Measurements from ENCODE around the gene RBBP8NL. TPM values are rescaled to one million over a fixed set of nuclear protein-coding genes. Genes with fewer than 3 reads are reported as not detected.

RBBP8NL gene
- total and polyA plus RNA-seq, 4 donors: under 0.01 to 0.14 TPM; not detected in 2

DNA sequence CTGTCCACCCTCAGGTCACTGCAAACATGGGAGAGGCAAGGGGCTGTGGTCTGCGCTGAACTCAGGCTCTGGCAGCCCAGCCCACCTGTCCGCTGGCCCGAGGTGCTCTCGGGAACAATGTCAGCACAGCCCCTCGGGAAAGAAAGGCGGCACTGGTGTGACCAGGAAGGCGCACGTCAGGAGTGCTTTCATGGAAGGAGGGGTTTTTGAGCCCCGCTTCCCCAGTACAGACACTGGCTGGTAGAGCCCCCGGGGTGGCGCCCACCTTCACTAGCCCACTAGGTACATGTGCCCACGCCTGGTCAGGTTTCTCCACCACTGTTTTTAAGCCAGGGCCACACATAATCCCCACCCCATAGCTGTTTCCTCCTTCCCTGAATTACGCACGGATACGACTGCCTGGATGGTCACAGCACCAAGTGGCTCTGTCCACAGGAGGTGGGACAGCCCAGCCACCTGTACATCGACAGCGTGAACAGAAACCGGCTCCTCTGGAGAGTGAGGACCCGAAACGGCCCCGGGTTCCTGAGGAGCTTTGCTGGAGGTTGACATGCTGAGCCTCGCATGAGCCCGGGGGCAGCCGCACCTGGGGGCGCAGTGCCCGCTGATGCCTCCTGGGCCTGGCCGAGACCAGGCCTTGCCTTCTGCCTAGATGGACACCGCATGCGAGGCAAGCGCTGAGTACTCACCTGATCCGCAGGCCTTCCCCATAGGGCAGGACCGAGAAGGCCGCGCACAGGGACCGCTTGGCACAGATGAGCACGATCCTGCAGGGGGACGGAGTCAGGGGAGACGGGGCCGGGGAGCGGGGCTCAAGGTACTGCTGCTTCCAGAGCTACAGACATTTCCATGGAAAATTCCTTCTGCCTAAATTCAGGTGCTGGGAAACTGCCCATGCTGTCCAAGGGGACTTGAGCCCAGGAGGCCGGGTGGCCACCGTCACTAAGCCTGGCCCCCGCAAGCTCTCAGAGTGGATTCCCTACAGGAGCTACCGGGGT is 32.8 kb downstream of the RBBP8NL start:
- Histone ChIP-seq H3K27ac (ENCODE audit: low read depth in 1 of 2, low read length in 2 of 2) (no peak overlapping the region), H3K36me3 (ENCODE audit: control insufficient read depth in 4 of 4, insufficient read depth in 3 of 4, low read depth in 1 of 4, low read length in 3 of 4) (peaks cover 0 to 5% (median 0%) of the 10 kb centered on the region in 4 donors), H3K9ac (ENCODE audit: low read depth in 1 of 2, low read length in 2 of 2) (no peak overlapping the region), H3K4me1 (ENCODE audit: control insufficient read depth in 4 of 4, insufficient read depth in 4 of 4, low read length in 3 of 4) (peaks cover 3 to 22% (median 17%) of the 10 kb centered on the region in 4 donors), H3K27me3 (ENCODE audit: control insufficient read depth in 4 of 4, insufficient read depth in 4 of 4, low read length in 3 of 4) (no peaks in the 10 kb centered on the region), H3K9me3 (ENCODE audit: control insufficient read depth in 4 of 4, low read length in 3 of 4) (no peaks in the 10 kb centered on the region), H3K4me3 (ENCODE audit: low read depth in 1 of 3, low read length in 3 of 3) (no peak overlapping the region)
- TF ChIP-seq RXRA (IDR thresholded peaks at IDR 0.05) (no peak), GABPA (IDR thresholded peaks at IDR 0.05 in 1 of 2, conservative IDR thresholded peaks at IDR 0.05 in 1 of 2) (no peak), JUND (IDR thresholded peaks at IDR 0.05) (no peak), FOXA2 (IDR thresholded peaks at IDR 0.05) (no peak), SP1 (IDR thresholded peaks at IDR 0.05) (no peak), HNF4A (conservative IDR thresholded peaks at IDR 0.05) (no peak), YY1 (IDR thresholded peaks at IDR 0.05) (no peak)
- TF ChIP-seq, protein P1, sequence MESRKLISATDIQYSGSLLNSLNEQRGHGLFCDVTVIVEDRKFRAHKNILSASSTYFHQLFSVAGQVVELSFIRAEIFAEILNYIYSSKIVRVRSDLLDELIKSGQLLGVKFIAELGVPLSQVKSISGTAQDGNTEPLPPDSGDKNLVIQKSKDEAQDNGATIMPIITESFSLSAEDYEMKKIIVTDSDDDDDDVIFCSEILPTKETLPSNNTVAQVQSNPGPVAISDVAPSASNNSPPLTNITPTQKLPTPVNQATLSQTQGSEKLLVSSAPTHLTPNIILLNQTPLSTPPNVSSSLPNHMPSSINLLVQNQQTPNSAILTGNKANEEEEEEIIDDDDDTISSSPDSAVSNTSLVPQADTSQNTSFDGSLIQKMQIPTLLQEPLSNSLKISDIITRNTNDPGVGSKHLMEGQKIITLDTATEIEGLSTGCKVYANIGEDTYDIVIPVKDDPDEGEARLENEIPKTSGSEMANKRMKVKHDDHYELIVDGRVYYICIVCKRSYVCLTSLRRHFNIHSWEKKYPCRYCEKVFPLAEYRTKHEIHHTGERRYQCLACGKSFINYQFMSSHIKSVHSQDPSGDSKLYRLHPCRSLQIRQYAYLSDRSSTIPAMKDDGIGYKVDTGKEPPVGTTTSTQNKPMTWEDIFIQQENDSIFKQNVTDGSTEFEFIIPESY (IDR thresholded peaks at IDR 0.05): no peak
- TF ChIP-seq, protein P2, sequence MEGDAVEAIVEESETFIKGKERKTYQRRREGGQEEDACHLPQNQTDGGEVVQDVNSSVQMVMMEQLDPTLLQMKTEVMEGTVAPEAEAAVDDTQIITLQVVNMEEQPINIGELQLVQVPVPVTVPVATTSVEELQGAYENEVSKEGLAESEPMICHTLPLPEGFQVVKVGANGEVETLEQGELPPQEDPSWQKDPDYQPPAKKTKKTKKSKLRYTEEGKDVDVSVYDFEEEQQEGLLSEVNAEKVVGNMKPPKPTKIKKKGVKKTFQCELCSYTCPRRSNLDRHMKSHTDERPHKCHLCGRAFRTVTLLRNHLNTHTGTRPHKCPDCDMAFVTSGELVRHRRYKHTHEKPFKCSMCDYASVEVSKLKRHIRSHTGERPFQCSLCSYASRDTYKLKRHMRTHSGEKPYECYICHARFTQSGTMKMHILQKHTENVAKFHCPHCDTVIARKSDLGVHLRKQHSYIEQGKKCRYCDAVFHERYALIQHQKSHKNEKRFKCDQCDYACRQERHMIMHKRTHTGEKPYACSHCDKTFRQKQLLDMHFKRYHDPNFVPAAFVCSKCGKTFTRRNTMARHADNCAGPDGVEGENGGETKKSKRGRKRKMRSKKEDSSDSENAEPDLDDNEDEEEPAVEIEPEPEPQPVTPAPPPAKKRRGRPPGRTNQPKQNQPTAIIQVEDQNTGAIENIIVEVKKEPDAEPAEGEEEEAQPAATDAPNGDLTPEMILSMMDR (IDR thresholded peaks at IDR 0.05; ENCODE audit: low read depth, low read length, missing input control): no peak
- 96% methylated on average over 44 of the region's 44 CpGs for WGBS
- DNase-seq (ENCODE audit: low spot score): no peak

GRCh38 chr20:62393830-62394229 is 33.5 kb downstream of the RBBP8NL start:
- peaks cover 3 to 22% (median 17%) of the 10 kb centered on the region in 4 donors for H3K4me1 ChIP-seq (ENCODE audit: control insufficient read depth in 4 of 4, insufficient read depth in 4 of 4, low read length in 3 of 4)
- no peak overlapping the region for H3K4me3 ChIP-seq (ENCODE audit: low read depth in 1 of 3, low read length in 3 of 3)
- no peak overlapping the region for H3K27ac ChIP-seq (ENCODE audit: low read depth in 1 of 2, low read length in 2 of 2)
- H3K9ac ChIP-seq (ENCODE audit: low read depth in 1 of 2, low read length in 2 of 2): no peak overlapping the region
- no peak for DNase-seq (ENCODE audit: low spot score)
- no peak for TF ChIP-seq RAD21 (IDR thresholded peaks at IDR 0.05)
- TF ChIP-seq GABPA (IDR thresholded peaks at IDR 0.05 in 1 of 2, conservative IDR thresholded peaks at IDR 0.05 in 1 of 2): no peak
- no peak for TF ChIP-seq YY1 (IDR thresholded peaks at IDR 0.05)
- TF ChIP-seq FOXA1 (IDR thresholded peaks at IDR 0.05): no peak
- no peak for TF ChIP-seq HNF4G (IDR thresholded peaks at IDR 0.05)
- WGBS: 96% methylated on average over 24 of the region's 24 CpGs
- peaks cover 0 to 10% (median 2%) of the 10 kb centered on the region in 4 donors for H3K36me3 ChIP-seq (ENCODE audit: control insufficient read depth in 4 of 4, insufficient read depth in 3 of 4, low read depth in 1 of 4, low read length in 3 of 4)
- no peaks in the 10 kb centered on the region for H3K9me3 ChIP-seq (ENCODE audit: control insufficient read depth in 4 of 4, low read length in 3 of 4)
- no peaks in the 10 kb centered on the region for H3K27me3 ChIP-seq (ENCODE audit: control insufficient read depth in 4 of 4, insufficient read depth in 4 of 4, low read length in 3 of 4)

DNA sequence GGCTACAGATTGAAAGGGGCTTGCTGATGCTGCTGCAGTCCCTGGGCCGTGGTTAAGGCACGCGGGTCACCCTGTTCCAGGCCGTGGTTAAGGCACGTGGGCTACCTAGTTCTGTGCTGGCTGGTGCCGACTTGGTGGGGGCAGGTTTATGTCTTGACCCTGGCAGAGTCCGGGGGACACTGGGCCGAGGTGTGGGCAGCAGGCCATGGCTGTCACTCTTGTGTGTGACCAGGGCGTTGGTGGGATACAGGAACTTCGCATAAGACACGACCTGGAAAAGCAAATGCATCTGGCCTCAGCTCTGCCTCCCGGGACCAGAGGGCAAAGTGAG is 34.0 kb downstream of the RBBP8NL start:
- Histone ChIP-seq H3K36me3 (ENCODE audit: control insufficient read depth in 4 of 4, insufficient read depth in 3 of 4, low read depth in 1 of 4, low read length in 3 of 4) (peaks cover 0 to 15% (median 4%) of the 10 kb centered on the region in 4 donors), H3K4me1 (ENCODE audit: control insufficient read depth in 4 of 4, insufficient read depth in 4 of 4, low read length in 3 of 4) (peaks cover 3 to 25% (median 19%) of the 10 kb centered on the region in 4 donors), H3K9ac (ENCODE audit: low read depth in 1 of 2, low read length in 2 of 2) (no peak overlapping the region), H3K27me3 (ENCODE audit: control insufficient read depth in 4 of 4, insufficient read depth in 4 of 4, low read length in 3 of 4) (no peaks in the 10 kb centered on the region), H3K4me3 (ENCODE audit: low read depth in 1 of 3, low read length in 3 of 3) (no peak overlapping the region), H3K9me3 (ENCODE audit: control insufficient read depth in 4 of 4, low read length in 3 of 4) (no peaks in the 10 kb centered on the region), H3K27ac (ENCODE audit: low read depth in 1 of 2, low read length in 2 of 2) (no peak overlapping the region)
- WGBS: 86% methylated on average over 12 of the region's 12 CpGs
- DNase-seq (ENCODE audit: low spot score): no peak
- TF ChIP-seq RXRA (IDR thresholded peaks at IDR 0.05) (no peak), RAD21 (IDR thresholded peaks at IDR 0.05) (no peak), SP1 (IDR thresholded peaks at IDR 0.05) (no peak), NR2F2 (IDR thresholded peaks at IDR 0.05) (no peak), JUND (IDR thresholded peaks at IDR 0.05) (no peak), EGR1 (IDR thresholded peaks at IDR 0.05; ENCODE audit: low read depth in 2 of 2) (no peak), MAX (IDR thresholded peaks at IDR 0.05) (no peak), FOXA1 (IDR thresholded peaks at IDR 0.05) (no peak), HNF4A (conservative IDR thresholded peaks at IDR 0.05) (no peak), FOXA2 (IDR thresholded peaks at IDR 0.05) (no peak)
- TF ChIP-seq, protein P2 (IDR thresholded peaks at IDR 0.05; ENCODE audit: low read depth, low read length, missing input control): no peak
- TF ChIP-seq, protein P3, sequence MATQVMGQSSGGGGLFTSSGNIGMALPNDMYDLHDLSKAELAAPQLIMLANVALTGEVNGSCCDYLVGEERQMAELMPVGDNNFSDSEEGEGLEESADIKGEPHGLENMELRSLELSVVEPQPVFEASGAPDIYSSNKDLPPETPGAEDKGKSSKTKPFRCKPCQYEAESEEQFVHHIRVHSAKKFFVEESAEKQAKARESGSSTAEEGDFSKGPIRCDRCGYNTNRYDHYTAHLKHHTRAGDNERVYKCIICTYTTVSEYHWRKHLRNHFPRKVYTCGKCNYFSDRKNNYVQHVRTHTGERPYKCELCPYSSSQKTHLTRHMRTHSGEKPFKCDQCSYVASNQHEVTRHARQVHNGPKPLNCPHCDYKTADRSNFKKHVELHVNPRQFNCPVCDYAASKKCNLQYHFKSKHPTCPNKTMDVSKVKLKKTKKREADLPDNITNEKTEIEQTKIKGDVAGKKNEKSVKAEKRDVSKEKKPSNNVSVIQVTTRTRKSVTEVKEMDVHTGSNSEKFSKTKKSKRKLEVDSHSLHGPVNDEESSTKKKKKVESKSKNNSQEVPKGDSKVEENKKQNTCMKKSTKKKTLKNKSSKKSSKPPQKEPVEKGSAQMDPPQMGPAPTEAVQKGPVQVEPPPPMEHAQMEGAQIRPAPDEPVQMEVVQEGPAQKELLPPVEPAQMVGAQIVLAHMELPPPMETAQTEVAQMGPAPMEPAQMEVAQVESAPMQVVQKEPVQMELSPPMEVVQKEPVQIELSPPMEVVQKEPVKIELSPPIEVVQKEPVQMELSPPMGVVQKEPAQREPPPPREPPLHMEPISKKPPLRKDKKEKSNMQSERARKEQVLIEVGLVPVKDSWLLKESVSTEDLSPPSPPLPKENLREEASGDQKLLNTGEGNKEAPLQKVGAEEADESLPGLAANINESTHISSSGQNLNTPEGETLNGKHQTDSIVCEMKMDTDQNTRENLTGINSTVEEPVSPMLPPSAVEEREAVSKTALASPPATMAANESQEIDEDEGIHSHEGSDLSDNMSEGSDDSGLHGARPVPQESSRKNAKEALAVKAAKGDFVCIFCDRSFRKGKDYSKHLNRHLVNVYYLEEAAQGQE (IDR thresholded peaks at IDR 0.05): no peak
